ENCODE data around the gene GABBR1.

GRCh38 chr6:29593199-29593855 is 39.7 kb downstream of the GABBR1 start:
- TF ChIP-seq POLR2AphosphoS5 (IDR thresholded peaks at IDR 0.05) (no peak), CTCF (IDR thresholded peaks at IDR 0.05) (no peak)

Data from esophagus muscularis mucosa (tissue), 3 donors.